Measurements from ENCODE around the gene HSPA12A.

Gene HSPA12A

GRCh38 chr10:116636385-116636784 lies 106.0 kb downstream of the HSPA12A start:
- intact Hi-C loops (cut with DNase I; ENCODE audit: low total_unique reads) = no loop called here
- Histone ChIP-seq H3K36me3 (no peaks in the 10 kb centered on the region), H3K9me3 (no peaks in the 10 kb centered on the region), H3K27me3 (peaks cover 0 to 4% of the 10 kb centered on the region in 2 donors), H3K4me1 (no peaks in the 10 kb centered on the region), H3K4me3 (no peak overlapping the region), H3K27ac (no peak overlapping the region)
- no peak for TF ChIP-seq CTCF (IDR thresholded peaks at IDR 0.05)
- no peak for DNase-seq

- no peak for TF ChIP-seq CTCF (IDR thresholded peaks at IDR 0.05)
- Histone ChIP-seq H3K27ac (no peak overlapping the region), H3K9me3 (no peaks in the 10 kb centered on the region), H3K36me3 (no peaks in the 10 kb centered on the region), H3K27me3 (peaks cover 0 to 4% of the 10 kb centered on the region in 2 donors), H3K4me1 (no peaks in the 10 kb centered on the region), H3K4me3 (no peak overlapping the region)
- no peak for DNase-seq
- intact Hi-C loops (cut with DNase I; ENCODE audit: low total_unique reads) = no loop called here
These were observed 108.0 kb downstream of the HSPA12A start for GRCh38 chr10:116634126-116634975.

DNA sequence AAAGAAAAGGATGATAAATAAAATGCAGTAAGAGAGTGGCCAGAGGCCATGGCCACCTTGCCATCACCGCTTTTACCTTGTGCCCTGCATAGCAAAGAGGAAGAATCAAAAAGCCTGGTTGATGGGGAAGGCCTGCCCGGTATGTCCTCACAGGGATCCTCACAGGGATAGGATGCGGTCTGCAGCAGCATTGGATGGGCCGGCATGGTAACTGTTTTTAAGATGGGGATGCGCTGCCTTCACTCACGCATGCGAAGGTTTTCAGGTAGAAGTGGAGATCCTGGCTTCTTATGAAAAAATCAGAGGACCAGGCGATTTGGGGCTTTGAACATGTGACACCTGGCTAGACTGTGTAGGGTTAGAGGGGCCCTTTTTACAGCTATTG lies 109.2 kb downstream of the HSPA12A start:
- intact Hi-C loops (cut with DNase I; ENCODE audit: low total_unique reads) = no loop called here
- Histone ChIP-seq H3K4me3 (no peak overlapping the region), H3K36me3 (no peaks in the 10 kb centered on the region), H3K9me3 (no peaks in the 10 kb centered on the region), H3K27me3 (peaks cover 0 to 4% of the 10 kb centered on the region in 2 donors), H3K4me1 (no peaks in the 10 kb centered on the region), H3K27ac (no peak overlapping the region)
- TF ChIP-seq CTCF (IDR thresholded peaks at IDR 0.05) = no peak
- no peak for DNase-seq

GRCh38 chr10:116632596-116633215 lies 109.7 kb downstream of the HSPA12A start:
- no peak for TF ChIP-seq CTCF (IDR thresholded peaks at IDR 0.05)
- intact Hi-C loops (cut with DNase I; ENCODE audit: low total_unique reads) = no loop called here

DNA sequence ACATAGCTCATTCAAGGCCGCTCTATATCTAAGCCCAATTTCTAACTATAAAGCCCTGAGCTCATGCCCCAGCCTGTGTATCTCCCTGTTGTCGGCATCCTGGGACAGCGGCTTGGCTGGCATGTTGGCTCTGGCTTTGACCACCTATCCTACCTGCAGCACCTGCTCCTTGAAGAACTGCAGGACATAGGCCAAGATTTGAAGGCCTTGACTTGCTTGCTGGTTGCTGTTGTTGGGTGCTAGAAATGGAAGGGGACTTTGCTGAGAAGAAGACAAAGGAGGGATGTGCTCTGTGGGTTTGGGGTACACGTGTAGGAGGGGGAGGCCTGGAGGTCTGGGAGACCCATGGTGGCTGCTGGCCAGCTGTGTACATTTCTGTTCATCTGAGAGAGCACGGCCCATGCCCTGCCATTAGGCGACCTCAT lies 110.5 kb downstream of the HSPA12A start:
- H3K9me3 ChIP-seq = no peaks in the 10 kb centered on the region
- peaks cover 0 to 14% of the 10 kb centered on the region in 2 donors for H3K27me3 ChIP-seq
- no peaks in the 10 kb centered on the region for H3K36me3 ChIP-seq
- no peak overlapping the region for H3K4me3 ChIP-seq
- intact Hi-C loops (cut with DNase I; ENCODE audit: low total_unique reads) = no loop called here
- no peak overlapping the region for H3K27ac ChIP-seq
- no peak for TF ChIP-seq CTCF (IDR thresholded peaks at IDR 0.05)
- DNase-seq = no peak
- H3K4me1 ChIP-seq = peaks cover 0 to 7% (median 3%) of the 10 kb centered on the region in 4 donors

More at GRCh38 chr10:116632596-116633215, 109.7 kb downstream of the HSPA12A start:
- no peak overlapping the region for H3K4me3 ChIP-seq
- no peak for DNase-seq
- peaks cover 0 to 6% of the 10 kb centered on the region in 2 donors for H3K27me3 ChIP-seq
- no peak overlapping the region for H3K27ac ChIP-seq
- no peaks in the 10 kb centered on the region for H3K9me3 ChIP-seq
- peaks cover 0 to under 1% (median under 1%) of the 10 kb centered on the region in 4 donors for H3K4me1 ChIP-seq
- no peaks in the 10 kb centered on the region for H3K36me3 ChIP-seq
